Right forelimb (tissue), 1 donor: ENCODE results near the gene CTSW.

ENCODE experiments used
- DNase-seq: peaks from one replicate; pipeline ENCODE4 v3.0.0-alpha.2; 2018

The CTSW gene

DNA sequence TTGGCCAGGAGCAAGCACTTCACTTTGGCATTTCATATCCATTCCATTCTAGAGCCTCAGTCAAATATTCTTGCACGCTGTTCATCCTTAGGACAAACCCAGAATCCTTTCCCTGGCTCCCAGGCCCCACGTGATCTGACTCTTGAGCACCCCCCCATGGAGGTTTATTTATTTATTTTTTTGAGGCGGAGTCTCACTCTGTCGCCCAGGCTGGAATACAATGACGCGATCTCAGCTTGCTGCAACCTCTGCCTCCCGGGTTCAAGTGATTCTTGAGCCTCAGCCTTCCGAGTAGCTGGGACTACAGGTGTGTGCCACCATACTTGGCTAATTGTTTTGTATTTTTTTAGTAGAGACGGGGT is 52.9 kb downstream of the CTSW start:
- no peak for DNase-seq
